H1 (cell line): ENCODE results near the gene KRTAP6-1. TPM values are rescaled to one million over a fixed set of nuclear protein-coding genes. Genes with fewer than 3 reads are reported as not detected.

Experiments
- POLR2AphosphoS5 ChIP-seq: IDR thresholded peaks from 2 replicates; pipeline ENCODE4 v1.6.1; 2011; ENCODE audit warnings: low read depth, low read length
- RAD21 ChIP-seq, 2 experiments: IDR thresholded peaks in 1 of 2; conservative IDR thresholded peaks in 1 of 2; 2 replicates each; pipeline ENCODE4 v1.6.1; 2011; ENCODE audit warnings: low read depth in 2 of 2, low read length in 2 of 2, improper control_type of control experiment in 1 of 2, inconsistent platforms in 1 of 2, mild to moderate bottlenecking in 1 of 2, moderate library complexity in 1 of 2
- SP2 ChIP-seq: IDR thresholded peaks from 2 replicates; pipeline ENCODE4 v1.6.1; 2012; ENCODE audit warnings: mild to moderate bottlenecking, low read length, inconsistent platforms
- polyA plus RNA-seq, 7 experiments: library from polyadenylated mRNA; depleted of rRNA in 3 of 7; stranded (reverse) in 5 of 7; unstranded in 2 of 7; fragments of >200 nt in 5 of 7; fragments of 200-250 nt in 2 of 7; gene quantifications; 1 replicate in 5 of 7; 2 replicates in 1 of 7; 4 replicates in 1 of 7; pipeline versions ENCODE4 v1.2.1 to v1.2.3, GENCODE V29; 2011 to 2013; ENCODE audit warnings: missing spikeins in 2 of 7, mixed read lengths in 2 of 7
- total RNA-seq: library from RNA; stranded (reverse); fragmentation: NEBNext Ultra II Directional; extraction: Animal tissue kit (Norgen Biotek cat#: 25700); gene quantifications from 2 replicates; pipeline ENCODE4 v1.2.1, GENCODE V29; 2021

Gene KRTAP6-1
- total and polyA plus RNA-seq, 2 of the 8 experiments (the other 6 are each of a cell fraction or from before 2014, with no cell fraction given), result not detected

- TF ChIP-seq POLR2AphosphoS5, result no peak
- TF ChIP-seq SP2, result no peak
- TF ChIP-seq RAD21 (IDR thresholded peaks at IDR 0.05 in 1 of 2, conservative IDR thresholded peaks at IDR 0.05 in 1 of 2; ENCODE audit: low read depth in 2 of 2, low read length in 2 of 2), result peak; percentile 14 to 21; a peak in 3 of 4 replicates
Observed at GRCh38 chr21:30605968-30606367, 7.8 kb downstream of the KRTAP6-1 start (continued).
